WI38 (cell line): ENCODE results near the gene LRMDA.

Experiments
- H3K4me3 ChIP-seq: 2 replicates; pipeline ENCODE4 v1.5.1; 2011; ENCODE audit warnings: low read depth, mild to moderate bottlenecking, control low read depth, low read length
- CTCF ChIP-seq: IDR thresholded peaks from 2 replicates; pipeline ENCODE4 v1.5.1; 2012; ENCODE audit warnings: low read depth, mild to moderate bottlenecking, control low read depth, low read length

The LRMDA gene

DNA sequence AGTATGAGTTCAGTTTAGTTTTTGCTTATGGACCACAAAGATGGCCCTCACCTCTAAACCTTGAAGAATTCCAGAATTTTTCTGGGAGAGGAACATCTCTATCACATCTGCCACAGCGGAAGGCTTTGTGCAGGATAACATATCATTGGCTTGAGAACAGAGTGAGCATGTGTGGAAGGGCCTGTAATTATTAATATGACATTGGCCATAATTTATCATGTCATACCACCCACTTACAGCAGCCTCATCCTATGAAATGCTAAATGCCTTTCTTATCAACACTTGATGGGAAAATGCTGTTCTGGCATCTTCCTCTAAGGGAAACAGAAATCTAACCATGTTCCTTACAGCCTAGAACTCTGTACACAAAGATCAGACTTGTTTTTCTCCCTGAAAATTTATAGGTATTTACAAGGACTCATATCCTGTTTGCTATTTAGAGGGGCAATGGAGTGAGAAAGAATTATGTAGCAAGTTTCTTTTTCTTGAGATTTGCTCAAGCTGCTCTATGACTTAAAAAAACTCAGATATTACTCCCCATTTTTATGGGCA is 817.3 kb downstream of the LRMDA start:
- TF ChIP-seq CTCF = no peak
- H3K4me3 ChIP-seq = no peak overlapping the region

- no peak overlapping the region for H3K4me3 ChIP-seq
- no peak for TF ChIP-seq CTCF
Measured at GRCh38 chr10:76251841-76252671, 820.6 kb downstream of the LRMDA start.

DNA sequence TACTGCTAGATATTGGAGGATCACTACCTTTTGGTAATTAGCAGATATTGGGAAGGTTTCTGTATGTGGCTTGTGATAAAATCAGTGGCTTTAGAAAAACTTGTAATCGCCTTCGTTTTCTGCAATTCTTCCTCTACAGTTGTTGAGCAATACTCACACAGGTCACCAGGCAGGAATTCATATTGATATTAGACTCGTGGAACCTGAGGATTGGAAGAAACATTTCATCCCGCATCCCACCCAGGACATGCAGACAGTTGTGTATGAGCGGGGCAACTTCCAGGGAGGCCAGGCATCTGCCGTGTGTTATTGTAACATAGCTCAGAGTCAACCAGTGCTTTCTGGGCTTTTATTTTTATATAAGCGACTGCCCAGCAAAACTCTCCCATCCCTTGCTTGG is 821.3 kb downstream of the LRMDA start:
- H3K4me3 ChIP-seq = no peak overlapping the region

DNA sequence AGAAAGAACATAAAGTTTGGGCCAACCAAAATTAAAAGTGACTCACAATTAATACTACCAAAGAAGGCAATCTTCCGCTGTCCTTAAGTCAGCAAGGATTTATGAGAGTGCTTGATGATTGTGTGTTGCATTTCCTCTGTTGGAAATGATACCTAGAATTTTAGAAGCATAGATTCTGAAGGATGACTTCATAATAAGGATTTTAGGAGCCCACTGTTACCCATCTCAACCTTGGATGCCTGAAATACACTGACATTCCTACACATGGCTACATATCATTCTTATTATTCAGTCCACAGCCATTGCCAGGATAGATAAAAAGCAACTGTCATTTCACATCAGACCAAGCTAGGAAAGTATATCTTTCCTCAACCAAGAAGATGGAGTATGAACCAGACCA is 823.8 kb downstream of the LRMDA start:
- no peak for TF ChIP-seq CTCF
- no peak overlapping the region for H3K4me3 ChIP-seq

More for the DNA sequence above, 821.3 kb downstream of the LRMDA start:
- TF ChIP-seq CTCF = no peak

GRCh38 chr10:76257816-76258215 is 826.4 kb downstream of the LRMDA start:
- no peak overlapping the region for H3K4me3 ChIP-seq
- no peak for TF ChIP-seq CTCF

- no peak overlapping the region for H3K4me3 ChIP-seq
- no peak for TF ChIP-seq CTCF
Measured at GRCh38 chr10:76265441-76266113, 834.2 kb downstream of the LRMDA start.

GRCh38 chr10:76268530-76268929 is 837.1 kb downstream of the LRMDA start:
- TF ChIP-seq CTCF = no peak
- H3K4me3 ChIP-seq = no peak overlapping the region
